Spleen (tissue), 7 donors: ENCODE measurements around the gene DMWD.

Source experiments
- POLR2A ChIP-seq, 3 donors: fragments of 450-650 bp; IDR thresholded peaks; one replicate each; pipeline ENCODE4 v1.5.1; 2017; ENCODE audit warnings: antibody characterized with exemption in 3 of 3, mild to moderate bottlenecking in 1 of 3
- TF ChIP-seq, protein P1 (sequence below), 11 experiments: fragments of 200-600 bp in 7 of 11; fragments of 450-650 bp in 4 of 11; sonication (generic) in 4 of 11; IDR thresholded peaks in 8 of 11; conservative IDR thresholded peaks in 3 of 11; 1 replicate in 7 of 11; 2 replicates in 4 of 11; pipeline versions ENCODE4 v1.4.0 to v1.8.0; 2016 to 2021; ENCODE audit warnings: antibody characterized with exemption in 11 of 11, inconsistent platforms in 4 of 11, mild to moderate bottlenecking in 1 of 11
- donor health status: DM: no; HTN: no; CAD: no; lungs with moderate emphysema.
- donor health status: DM: no; HTN: no; CAD: no.
- donor health status: DM: no; HTN: no; CAD: no.

DNA sequence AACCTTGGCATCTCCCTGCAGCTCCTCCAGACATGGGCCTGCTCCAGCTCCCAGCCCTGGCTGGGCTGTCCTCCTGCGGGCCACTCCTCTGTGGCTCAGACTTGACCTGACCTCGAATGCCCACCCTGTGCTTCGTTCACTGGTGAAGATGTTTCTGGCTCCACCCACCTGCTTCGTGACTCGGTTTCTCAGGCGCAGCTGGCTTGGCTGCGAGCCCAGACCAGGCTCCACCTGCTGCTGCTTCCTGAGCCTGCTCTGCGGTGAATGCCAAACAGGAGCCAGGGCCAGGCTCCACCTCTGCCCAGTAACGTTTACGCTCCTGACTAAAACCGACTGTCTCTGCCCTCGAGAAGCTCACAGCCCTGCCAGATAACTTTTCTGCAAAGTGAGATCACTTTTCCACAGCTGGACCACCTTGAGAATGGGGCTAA lies 31.4 kb upstream of the DMWD start:
- TF ChIP-seq, protein P1, sequence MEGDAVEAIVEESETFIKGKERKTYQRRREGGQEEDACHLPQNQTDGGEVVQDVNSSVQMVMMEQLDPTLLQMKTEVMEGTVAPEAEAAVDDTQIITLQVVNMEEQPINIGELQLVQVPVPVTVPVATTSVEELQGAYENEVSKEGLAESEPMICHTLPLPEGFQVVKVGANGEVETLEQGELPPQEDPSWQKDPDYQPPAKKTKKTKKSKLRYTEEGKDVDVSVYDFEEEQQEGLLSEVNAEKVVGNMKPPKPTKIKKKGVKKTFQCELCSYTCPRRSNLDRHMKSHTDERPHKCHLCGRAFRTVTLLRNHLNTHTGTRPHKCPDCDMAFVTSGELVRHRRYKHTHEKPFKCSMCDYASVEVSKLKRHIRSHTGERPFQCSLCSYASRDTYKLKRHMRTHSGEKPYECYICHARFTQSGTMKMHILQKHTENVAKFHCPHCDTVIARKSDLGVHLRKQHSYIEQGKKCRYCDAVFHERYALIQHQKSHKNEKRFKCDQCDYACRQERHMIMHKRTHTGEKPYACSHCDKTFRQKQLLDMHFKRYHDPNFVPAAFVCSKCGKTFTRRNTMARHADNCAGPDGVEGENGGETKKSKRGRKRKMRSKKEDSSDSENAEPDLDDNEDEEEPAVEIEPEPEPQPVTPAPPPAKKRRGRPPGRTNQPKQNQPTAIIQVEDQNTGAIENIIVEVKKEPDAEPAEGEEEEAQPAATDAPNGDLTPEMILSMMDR (IDR thresholded peaks at IDR 0.05 in 8 of 11, conservative IDR thresholded peaks at IDR 0.05 in 3 of 11) = no peak
- TF ChIP-seq POLR2A (IDR thresholded peaks at IDR 0.05) = no peak
